Progenitor cell of endocrine pancreas (in vitro differentiated cells): Measurements from ENCODE around the gene STT3B. TPM values are rescaled to one million over a fixed set of nuclear protein-coding genes. Genes with fewer than 3 reads are reported as not detected.
A peak's percentile ranks its signal among the peaks of the same experiment; 100 is the strongest.

ENCODE experiments used
- DNase-seq: peaks from one replicate; pipeline ENCODE4 v3.0.0; 2021; ENCODE audit warnings: low spot score; ENCODE audit not compliant: unreplicated experiment
- H3K27ac Mint-ChIP-seq: 2 replicates; pipeline ENCODE4 v1.8.0; 2021; ENCODE audit warnings: mild to moderate bottlenecking, moderate library complexity, mixed read lengths
- H3K27me3 Mint-ChIP-seq: 2 replicates; pipeline ENCODE4 v1.8.0; 2021; ENCODE audit warnings: mixed read lengths
- H3K36me3 Mint-ChIP-seq: 2 replicates; pipeline ENCODE4 v1.8.0; 2022; ENCODE audit warnings: mixed read lengths; ENCODE audit not compliant: insufficient read depth
- H3K4me1 Mint-ChIP-seq: 2 replicates; pipeline ENCODE4 v1.8.0; 2021; ENCODE audit warnings: low read depth, mixed read lengths
- H3K4me3 Mint-ChIP-seq: 2 replicates; pipeline ENCODE4 v1.8.0; 2021; ENCODE audit warnings: low read depth, mild to moderate bottlenecking, moderate library complexity, mixed read lengths
- H3K9me3 Mint-ChIP-seq: 2 replicates; pipeline ENCODE4 v1.8.0; 2021; ENCODE audit warnings: low read depth, mixed read lengths
- CTCF ChIP-seq: fragments of 200-600 bp; sonication (generic); IDR thresholded peaks from one replicate; pipeline ENCODE4 v1.5.0; 2021; ENCODE audit warnings: antibody characterized with exemption, mild to moderate bottlenecking; ENCODE audit not compliant: unreplicated experiment
- total RNA-seq: library from RNA; stranded (reverse); gene quantifications from 2 replicates; pipeline ENCODE4 v1.2.1, GENCODE V29; 2021

STT3B gene
- total RNA-seq, 1 donor from 2014 or later, result 154 TPM

- no peak overlapping the region for H3K4me3 Mint-ChIP-seq
- peak; percentile 64 for TF ChIP-seq CTCF
- no peak for DNase-seq
- H3K4me1 Mint-ChIP-seq, result peaks cover 11% of the 10 kb centered on the region
- H3K27me3 Mint-ChIP-seq, result no peaks in the 10 kb centered on the region
- peaks cover 8% of the 10 kb centered on the region for H3K9me3 Mint-ChIP-seq
- peaks cover 10% of the 10 kb centered on the region for H3K36me3 Mint-ChIP-seq
- H3K27ac Mint-ChIP-seq, result peak overlapping the region; percentile 90
Measured at GRCh38 chr3:31550452-31551251, 17.9 kb downstream of the STT3B start.

- Mint-ChIP-seq H3K36me3 (peaks cover 14% of the 10 kb centered on the region), H3K27ac (no peak overlapping the region), H3K9me3 (peaks cover 13% of the 10 kb centered on the region), H3K27me3 (no peaks in the 10 kb centered on the region), H3K4me1 (peaks cover 9% of the 10 kb centered on the region), H3K4me3 (no peak overlapping the region)
- DNase-seq, result no peak
- TF ChIP-seq CTCF, result no peak
Measured at GRCh38 chr3:31551646-31552045, 18.9 kb downstream of the STT3B start.

GRCh38 chr3:31552103-31552502 lies 19.4 kb downstream of the STT3B start:
- no peak for TF ChIP-seq CTCF

DNA sequence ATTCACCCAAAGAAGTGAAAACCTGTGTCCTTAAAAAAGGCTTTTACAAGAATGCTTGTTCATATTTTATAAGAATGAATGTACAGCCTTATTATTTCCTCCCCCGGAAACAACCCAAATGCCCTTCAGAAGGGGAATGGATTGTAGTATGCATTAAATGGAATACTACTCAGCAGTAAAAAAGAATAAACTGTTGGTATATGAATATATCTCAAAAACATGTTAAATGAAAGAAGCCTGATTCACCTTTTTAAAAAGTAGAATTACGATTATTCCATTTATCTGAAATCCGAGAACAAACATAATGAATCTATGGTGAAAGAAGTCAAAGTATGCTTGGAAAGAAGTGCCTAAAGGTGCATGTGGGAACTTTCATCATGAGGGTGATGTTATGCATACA lies 20.5 kb downstream of the STT3B start:
- DNase-seq, result no peak
- Mint-ChIP-seq H3K4me1 (peaks cover 9% of the 10 kb centered on the region), H3K4me3 (no peak overlapping the region), H3K27me3 (no peaks in the 10 kb centered on the region), H3K36me3 (peaks cover 21% of the 10 kb centered on the region), H3K9me3 (peaks cover 20% of the 10 kb centered on the region), H3K27ac (no peak overlapping the region)
- TF ChIP-seq CTCF, result no peak

More at GRCh38 chr3:31552103-31552502, 19.4 kb downstream of the STT3B start:
- Mint-ChIP-seq H3K4me1 (peaks cover 9% of the 10 kb centered on the region), H3K4me3 (no peak overlapping the region), H3K9me3 (peaks cover 17% of the 10 kb centered on the region), H3K36me3 (peaks cover 18% of the 10 kb centered on the region), H3K27me3 (no peaks in the 10 kb centered on the region), H3K27ac (no peak overlapping the region)
- DNase-seq, result no peak

DNA sequence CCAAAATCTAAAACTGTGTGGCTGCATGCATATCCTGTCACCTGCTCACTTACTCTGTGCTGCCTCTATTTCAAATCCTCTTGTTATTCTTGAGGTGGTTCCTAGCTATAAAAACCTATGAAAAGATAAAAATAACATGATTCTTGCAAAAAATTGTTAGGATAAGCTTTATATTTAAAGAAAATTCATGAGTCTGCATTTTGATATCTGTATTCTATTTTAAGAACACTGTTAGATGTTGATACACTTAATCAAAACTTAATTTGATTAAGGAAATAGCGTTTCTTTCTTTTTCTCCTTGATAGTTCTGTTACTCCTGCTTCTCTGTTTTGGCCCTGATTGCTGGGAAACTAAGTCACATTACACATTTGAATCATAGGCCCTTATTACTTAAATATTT lies 22.5 kb downstream of the STT3B start:
- Mint-ChIP-seq H3K27me3 (no peaks in the 10 kb centered on the region), H3K27ac (no peak overlapping the region), H3K9me3 (peaks cover 35% of the 10 kb centered on the region), H3K4me1 (peaks cover 11% of the 10 kb centered on the region), H3K4me3 (no peak overlapping the region), H3K36me3 (peaks cover 21% of the 10 kb centered on the region)
- TF ChIP-seq CTCF, result no peak
- no peak for DNase-seq
